ENCODE data around the gene PEAK3.
A peak's percentile ranks its signal among the peaks of the same experiment; 100 is the strongest.

The PEAK3 gene

DNA sequence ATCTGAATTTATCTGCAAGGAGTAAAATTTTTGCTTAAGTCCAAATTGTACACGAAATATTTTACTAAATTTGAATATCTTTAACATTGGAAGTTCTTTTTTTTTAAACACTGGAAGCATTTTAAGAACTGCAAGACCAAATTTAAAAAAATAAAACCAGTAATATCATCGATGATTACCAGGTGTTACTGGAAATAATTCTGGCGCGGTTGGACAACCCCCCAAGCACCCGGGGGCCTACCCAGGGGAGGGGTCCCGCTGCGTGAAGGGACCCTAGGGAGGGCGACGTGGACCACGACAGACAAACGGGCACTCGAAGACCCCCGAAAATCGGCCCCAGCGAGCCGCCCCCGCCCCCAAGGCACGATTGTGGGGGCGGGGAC lies 13.1 kb downstream of the PEAK3 start:
- DNase-seq (ENCODE audit: insufficient read length, low spot score) (no peak), FAIRE-seq (no peak)
- TF ChIP-seq, protein P1, sequence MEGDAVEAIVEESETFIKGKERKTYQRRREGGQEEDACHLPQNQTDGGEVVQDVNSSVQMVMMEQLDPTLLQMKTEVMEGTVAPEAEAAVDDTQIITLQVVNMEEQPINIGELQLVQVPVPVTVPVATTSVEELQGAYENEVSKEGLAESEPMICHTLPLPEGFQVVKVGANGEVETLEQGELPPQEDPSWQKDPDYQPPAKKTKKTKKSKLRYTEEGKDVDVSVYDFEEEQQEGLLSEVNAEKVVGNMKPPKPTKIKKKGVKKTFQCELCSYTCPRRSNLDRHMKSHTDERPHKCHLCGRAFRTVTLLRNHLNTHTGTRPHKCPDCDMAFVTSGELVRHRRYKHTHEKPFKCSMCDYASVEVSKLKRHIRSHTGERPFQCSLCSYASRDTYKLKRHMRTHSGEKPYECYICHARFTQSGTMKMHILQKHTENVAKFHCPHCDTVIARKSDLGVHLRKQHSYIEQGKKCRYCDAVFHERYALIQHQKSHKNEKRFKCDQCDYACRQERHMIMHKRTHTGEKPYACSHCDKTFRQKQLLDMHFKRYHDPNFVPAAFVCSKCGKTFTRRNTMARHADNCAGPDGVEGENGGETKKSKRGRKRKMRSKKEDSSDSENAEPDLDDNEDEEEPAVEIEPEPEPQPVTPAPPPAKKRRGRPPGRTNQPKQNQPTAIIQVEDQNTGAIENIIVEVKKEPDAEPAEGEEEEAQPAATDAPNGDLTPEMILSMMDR (IDR thresholded peaks at IDR 0.05; ENCODE audit: insufficient read depth, missing control alignments) = no peak

DNA sequence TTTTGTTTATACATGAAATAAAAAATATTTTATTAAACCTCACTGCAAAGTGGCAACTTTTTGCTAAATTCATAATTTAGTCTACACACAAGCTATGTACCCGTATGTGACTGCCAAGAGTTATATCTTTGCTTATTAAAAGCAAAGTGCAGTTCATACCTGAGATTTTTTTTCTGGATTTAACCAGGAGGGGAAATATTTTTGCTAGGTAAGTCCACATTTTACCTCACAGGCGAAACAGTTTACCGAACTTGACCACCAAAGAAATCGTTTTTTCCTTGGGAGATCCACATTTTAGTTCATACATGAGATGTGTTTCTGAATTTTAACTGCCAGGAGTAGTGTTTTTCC lies 13.5 kb downstream of the PEAK3 start:
- DNase-seq (ENCODE audit: insufficient read length, low spot score) (no peak), FAIRE-seq (no peak)
- TF ChIP-seq, protein P1 (IDR thresholded peaks at IDR 0.05; ENCODE audit: insufficient read depth, missing control alignments) = no peak

DNA sequence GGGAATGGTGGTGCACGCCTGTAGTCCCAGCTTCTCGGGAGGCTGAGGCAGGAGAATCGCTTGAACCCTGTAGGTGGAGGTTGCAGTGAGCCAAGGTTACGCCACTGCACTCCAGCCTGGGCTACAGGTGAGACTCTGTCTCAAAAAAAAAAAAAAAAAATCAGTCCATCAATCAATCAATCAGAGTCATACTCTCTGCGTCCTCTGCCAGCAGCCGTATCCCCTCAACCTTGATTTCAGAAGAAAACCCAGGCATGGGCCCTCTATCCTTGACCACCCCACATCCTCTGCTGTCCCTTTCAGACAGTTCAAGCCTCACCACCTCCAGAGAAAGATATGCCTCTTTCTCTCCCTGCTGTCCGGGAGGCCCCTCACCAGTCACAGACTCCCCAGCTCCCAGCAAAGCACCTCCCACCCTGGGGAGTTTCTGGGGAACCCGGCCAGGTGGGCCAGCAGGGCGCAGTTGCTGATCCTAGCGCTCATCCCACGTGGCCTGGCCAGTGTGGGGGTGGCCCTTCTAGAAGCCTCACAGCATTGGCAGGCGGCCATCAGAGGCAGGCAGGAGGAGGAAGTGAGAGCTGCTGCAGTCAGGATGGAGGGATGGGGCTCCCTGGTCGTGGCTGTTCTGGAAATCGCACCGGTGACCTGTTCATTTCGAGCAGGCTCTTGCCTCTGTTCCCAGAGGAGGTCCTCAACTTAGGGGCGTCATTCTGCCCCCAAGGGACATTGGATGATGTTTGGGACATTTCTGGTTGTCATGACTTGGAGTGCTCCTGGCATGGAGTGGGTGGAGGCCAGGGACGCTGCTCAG lies 15.6 kb downstream of the PEAK3 start:
- no peak for FAIRE-seq
- TF ChIP-seq, protein P1 (IDR thresholded peaks at IDR 0.05; ENCODE audit: insufficient read depth, missing control alignments) = no peak
- DNase-seq (ENCODE audit: insufficient read length, low spot score) = no peak

DNA sequence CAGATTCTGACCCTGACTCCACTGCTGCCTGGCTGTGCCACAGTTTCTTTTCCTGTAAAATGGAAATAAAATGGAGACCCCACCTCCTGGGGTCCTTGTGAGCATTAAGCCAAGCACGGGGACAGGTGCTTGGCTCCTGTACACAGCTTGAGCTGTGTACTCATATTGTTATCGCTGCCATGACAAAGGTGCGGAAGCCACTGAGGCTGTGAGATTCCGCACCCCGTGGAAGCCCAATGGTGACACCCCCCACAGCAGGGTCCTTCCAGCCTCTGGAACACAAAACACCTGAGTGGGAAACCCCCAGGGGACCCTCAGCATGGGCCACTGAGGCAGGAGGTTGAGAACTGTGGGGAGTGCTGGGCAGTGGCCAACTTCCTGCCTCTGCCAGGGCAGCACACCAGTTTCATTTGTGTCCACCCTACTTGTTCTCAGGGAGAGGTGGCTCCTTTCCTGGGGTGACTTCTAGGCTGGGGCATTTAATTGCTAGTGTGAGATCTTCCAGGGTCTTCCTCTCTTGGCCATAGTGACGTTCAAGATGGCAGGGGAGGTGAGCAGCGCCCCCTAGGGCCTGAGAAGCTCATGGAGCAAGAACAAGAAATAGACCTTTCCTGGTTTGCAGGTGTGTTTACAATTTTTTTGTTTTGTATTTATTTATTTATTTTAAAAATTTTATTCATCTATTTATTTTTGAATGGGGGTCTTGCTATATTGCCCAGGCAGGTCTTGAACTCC lies 20.4 kb downstream of the PEAK3 start:
- DNase-seq (ENCODE audit: insufficient read length, low spot score) (no peak), FAIRE-seq (no peak)
- TF ChIP-seq, protein P1 (IDR thresholded peaks at IDR 0.05; ENCODE audit: insufficient read depth, missing control alignments) = peak; percentile 59

DNA sequence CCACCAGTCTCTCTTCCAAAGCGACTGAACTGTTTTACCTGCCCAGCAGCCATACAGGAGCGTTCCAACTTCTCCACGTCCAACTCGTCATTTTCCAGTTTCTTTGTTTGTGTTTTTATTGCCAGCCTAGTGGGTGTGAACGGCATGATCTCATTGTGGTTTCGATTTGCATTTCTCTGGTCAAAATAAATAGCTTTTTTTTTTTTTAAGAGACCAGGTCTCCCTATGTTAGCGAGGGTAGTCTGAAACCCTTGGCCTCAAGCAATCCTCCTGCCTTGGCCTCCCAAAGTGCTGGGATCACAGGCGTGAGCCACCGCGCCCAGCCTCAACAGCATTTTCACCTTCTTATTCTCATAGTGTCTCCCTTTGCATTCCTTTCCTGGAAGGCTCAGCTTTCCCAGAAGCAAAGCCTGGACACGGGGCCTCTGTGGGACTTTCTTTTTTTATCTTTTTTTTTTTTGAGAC lies 21.6 kb downstream of the PEAK3 start:
- TF ChIP-seq, protein P1 (IDR thresholded peaks at IDR 0.05; ENCODE audit: insufficient read depth, missing control alignments) = no peak
- no peak for DNase-seq (ENCODE audit: insufficient read length, low spot score)
- no peak for FAIRE-seq

DNA sequence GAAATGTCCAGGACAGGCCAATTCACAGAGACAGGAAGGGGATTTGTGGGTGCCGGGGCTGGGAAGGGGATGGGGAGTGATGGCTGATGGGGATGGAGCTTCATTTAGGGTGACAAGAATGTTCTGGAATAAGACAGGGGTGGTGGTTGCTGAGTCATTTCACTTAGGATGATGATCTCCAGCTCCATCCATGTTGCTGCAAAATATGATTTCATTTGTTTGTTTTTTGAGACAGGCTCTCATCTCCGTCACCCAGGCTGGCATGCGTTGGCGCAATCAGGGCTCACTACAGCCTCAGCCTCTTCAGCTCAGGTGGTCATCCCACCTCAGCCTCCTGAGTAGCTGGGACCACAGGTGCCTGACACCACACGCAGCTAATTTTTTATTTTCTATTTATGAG lies 22.6 kb downstream of the PEAK3 start:
- DNase-seq (ENCODE audit: insufficient read length, low spot score) = no peak
- no peak for FAIRE-seq
- TF ChIP-seq, protein P1 (IDR thresholded peaks at IDR 0.05; ENCODE audit: insufficient read depth, missing control alignments) = no peak

All from D721Med (cell line).